Measurements from ENCODE around the gene SPAG4.

SPAG4 gene

GRCh38 chr20:35598899-35599775 lies 16.5 kb upstream of the SPAG4 start:
- Histone ChIP-seq H3K9me3 (ENCODE audit: control insufficient read depth, insufficient read depth, low read depth, low read length) (no peaks in the 10 kb centered on the region), H3K4me1 (ENCODE audit: control insufficient read depth, insufficient read depth, low read length) (no peaks in the 10 kb centered on the region), H3K36me3 (ENCODE audit: control insufficient read depth in 2 of 2, insufficient read depth in 1 of 2, low read length in 2 of 2) (no peaks in the 10 kb centered on the region), H3K4me3 (ENCODE audit: low read depth, low read length) (no peak overlapping the region), H3K27ac (ENCODE audit: extremely low read depth, low read depth, low read length) (no peak overlapping the region)
- TF ChIP-seq KLF9 (tag by site-specific recombination; IDR thresholded peaks at IDR 0.05; ENCODE audit: low read depth) (peak; percentile 68; the same call in 1 of the 2 replicates), ZNF354C (tag by site-specific recombination; IDR thresholded peaks at IDR 0.05; ENCODE audit: borderline replicate concordance, low read depth) (no peak), ZNF19 (tag by site-specific recombination; IDR thresholded peaks at IDR 0.05; ENCODE audit: low read depth) (no peak), ZNF560 (tag by site-specific recombination; IDR thresholded peaks at IDR 0.05; ENCODE audit: borderline replicate concordance) (no peak), ZNF24 (tag by site-specific recombination; IDR thresholded peaks at IDR 0.05) (no peak)
- CTCF ChIA-PET = interaction anchor here (0.6 kb wide), 1 partner anchor 683 kb away, joined by 3 read pairs; no protein-coding TSS in a partner anchor
- POLR2A ChIA-PET = no interaction called here

DNA sequence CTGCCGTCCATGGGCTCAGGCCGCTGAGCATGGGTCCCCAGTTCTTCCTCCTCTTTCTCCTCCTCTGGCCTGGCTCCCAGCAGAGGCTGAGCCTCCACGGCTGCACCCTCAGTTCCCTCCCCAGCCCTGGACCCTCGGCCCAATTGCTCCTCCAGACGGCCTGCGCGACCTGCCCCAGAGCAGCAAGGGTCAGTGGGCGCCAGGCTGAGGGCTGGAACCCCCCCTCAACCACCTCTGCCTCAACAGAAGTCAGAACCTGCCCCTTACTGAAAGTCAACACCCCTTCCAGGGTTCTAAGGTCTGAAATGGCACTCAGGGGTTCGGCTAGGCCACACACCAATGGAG lies 15.9 kb upstream of the SPAG4 start:
- no peak for TF ChIP-seq ZNF248 (tag by site-specific recombination; IDR thresholded peaks at IDR 0.05)
- TF ChIP-seq ZNF548 (tag by site-specific recombination; IDR thresholded peaks at IDR 0.05) = no peak
- TF ChIP-seq, protein P1, sequence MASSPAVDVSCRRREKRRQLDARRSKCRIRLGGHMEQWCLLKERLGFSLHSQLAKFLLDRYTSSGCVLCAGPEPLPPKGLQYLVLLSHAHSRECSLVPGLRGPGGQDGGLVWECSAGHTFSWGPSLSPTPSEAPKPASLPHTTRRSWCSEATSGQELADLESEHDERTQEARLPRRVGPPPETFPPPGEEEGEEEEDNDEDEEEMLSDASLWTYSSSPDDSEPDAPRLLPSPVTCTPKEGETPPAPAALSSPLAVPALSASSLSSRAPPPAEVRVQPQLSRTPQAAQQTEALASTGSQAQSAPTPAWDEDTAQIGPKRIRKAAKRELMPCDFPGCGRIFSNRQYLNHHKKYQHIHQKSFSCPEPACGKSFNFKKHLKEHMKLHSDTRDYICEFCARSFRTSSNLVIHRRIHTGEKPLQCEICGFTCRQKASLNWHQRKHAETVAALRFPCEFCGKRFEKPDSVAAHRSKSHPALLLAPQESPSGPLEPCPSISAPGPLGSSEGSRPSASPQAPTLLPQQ (tag by site-specific recombination; IDR thresholded peaks at IDR 0.05) = no peak
- TF ChIP-seq PRDM10 (tag by site-specific recombination; IDR thresholded peaks at IDR 0.05) = no peak
- no peak for TF ChIP-seq MZF1 (tag by site-specific recombination; IDR thresholded peaks at IDR 0.05; ENCODE audit: borderline replicate concordance)
- TF ChIP-seq GLIS2 (tag by site-specific recombination; IDR thresholded peaks at IDR 0.05) = no peak
- TF ChIP-seq, protein P2, sequence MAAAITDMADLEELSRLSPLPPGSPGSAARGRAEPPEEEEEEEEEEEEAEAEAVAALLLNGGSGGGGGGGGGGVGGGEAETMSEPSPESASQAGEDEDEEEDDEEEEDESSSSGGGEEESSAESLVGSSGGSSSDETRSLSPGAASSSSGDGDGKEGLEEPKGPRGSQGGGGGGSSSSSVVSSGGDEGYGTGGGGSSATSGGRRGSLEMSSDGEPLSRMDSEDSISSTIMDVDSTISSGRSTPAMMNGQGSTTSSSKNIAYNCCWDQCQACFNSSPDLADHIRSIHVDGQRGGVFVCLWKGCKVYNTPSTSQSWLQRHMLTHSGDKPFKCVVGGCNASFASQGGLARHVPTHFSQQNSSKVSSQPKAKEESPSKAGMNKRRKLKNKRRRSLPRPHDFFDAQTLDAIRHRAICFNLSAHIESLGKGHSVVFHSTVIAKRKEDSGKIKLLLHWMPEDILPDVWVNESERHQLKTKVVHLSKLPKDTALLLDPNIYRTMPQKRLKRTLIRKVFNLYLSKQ (tag by site-specific recombination; IDR thresholded peaks at IDR 0.05; ENCODE audit: borderline replicate concordance) = no peak
- no peak for TF ChIP-seq BCL11B (tag by site-specific recombination; IDR thresholded peaks at IDR 0.05; ENCODE audit: low read depth)
- TF ChIP-seq ZNF670 (tag by site-specific recombination; IDR thresholded peaks at IDR 0.05; ENCODE audit: low read depth) = no peak
- no peak for TF ChIP-seq ZNF510 (tag by site-specific recombination; IDR thresholded peaks at IDR 0.05; ENCODE audit: insufficient replicate concordance)
- TF ChIP-seq ZNF768 (tag by site-specific recombination; IDR thresholded peaks at IDR 0.05) = no peak
- TF ChIP-seq ZNF626 (tag by site-specific recombination; IDR thresholded peaks at IDR 0.05) = no peak
- no peak for TF ChIP-seq OVOL3 (tag by site-specific recombination; IDR thresholded peaks at IDR 0.05)
- TF ChIP-seq, protein P3, sequence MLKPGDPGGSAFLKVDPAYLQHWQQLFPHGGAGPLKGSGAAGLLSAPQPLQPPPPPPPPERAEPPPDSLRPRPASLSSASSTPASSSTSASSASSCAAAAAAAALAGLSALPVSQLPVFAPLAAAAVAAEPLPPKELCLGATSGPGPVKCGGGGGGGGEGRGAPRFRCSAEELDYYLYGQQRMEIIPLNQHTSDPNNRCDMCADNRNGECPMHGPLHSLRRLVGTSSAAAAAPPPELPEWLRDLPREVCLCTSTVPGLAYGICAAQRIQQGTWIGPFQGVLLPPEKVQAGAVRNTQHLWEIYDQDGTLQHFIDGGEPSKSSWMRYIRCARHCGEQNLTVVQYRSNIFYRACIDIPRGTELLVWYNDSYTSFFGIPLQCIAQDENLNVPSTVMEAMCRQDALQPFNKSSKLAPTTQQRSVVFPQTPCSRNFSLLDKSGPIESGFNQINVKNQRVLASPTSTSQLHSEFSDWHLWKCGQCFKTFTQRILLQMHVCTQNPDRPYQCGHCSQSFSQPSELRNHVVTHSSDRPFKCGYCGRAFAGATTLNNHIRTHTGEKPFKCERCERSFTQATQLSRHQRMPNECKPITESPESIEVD (tag by site-specific recombination; IDR thresholded peaks at IDR 0.05) = no peak
- no peak for TF ChIP-seq ZNF175 (tag by site-specific recombination; IDR thresholded peaks at IDR 0.05)
- TF ChIP-seq KLF9 (tag by site-specific recombination; IDR thresholded peaks at IDR 0.05; ENCODE audit: low read depth) = no peak
- H3K27ac ChIP-seq (ENCODE audit: extremely low read depth, low read depth, low read length) = no peak overlapping the region
- ChIA-PET POLR2A (no interaction called here), CTCF (no interaction called here)
- no peaks in the 10 kb centered on the region for H3K9me3 ChIP-seq (ENCODE audit: control insufficient read depth, insufficient read depth, low read depth, low read length)
- no peaks in the 10 kb centered on the region for H3K36me3 ChIP-seq (ENCODE audit: control insufficient read depth in 2 of 2, insufficient read depth in 1 of 2, low read length in 2 of 2)
- H3K4me1 ChIP-seq (ENCODE audit: control insufficient read depth, insufficient read depth, low read length) = no peaks in the 10 kb centered on the region
- H3K4me3 ChIP-seq (ENCODE audit: low read depth, low read length) = no peak overlapping the region
